Activated T-cell treated with anti-CD3 and anti-CD28 coated beads, Interleukin-2, amount 50 U/mL, for 72 hours (primary cell): ENCODE data around the gene ACIN1. TPM values are rescaled to one million over a fixed set of nuclear protein-coding genes. Genes with fewer than 3 reads are reported as not detected.

ENCODE experiments used
- ATAC-seq, 2 donors: fragments of 150-1000 bp; cut with Tn5 transposase; replicated peaks in 1 of 2; 2 replicates each; pipeline ENCODE4 v1.10.0; 2021; ENCODE audit warnings: moderate library complexity in 2 of 2, mild to moderate bottlenecking in 1 of 2
- DNase-seq, 2 donors: peaks; one replicate each; pipeline ENCODE4 v3.0.0; 2021 to 2022; ENCODE audit warnings: mixed read lengths in 1 of 2
- H3K27ac Mint-ChIP-seq: one replicate; pipeline ENCODE4 v1.8.0; 2022; ENCODE audit warnings: mild to moderate bottlenecking, moderate library complexity, mixed read lengths
- H3K27me3 Mint-ChIP-seq: one replicate; pipeline ENCODE4 v1.8.0; 2022; ENCODE audit warnings: low read depth, mixed read lengths
- H3K36me3 Mint-ChIP-seq, 2 donors: one replicate each; pipeline ENCODE4 v1.8.0; 2022; ENCODE audit warnings: mixed read lengths in 2 of 2, mild to moderate bottlenecking in 1 of 2; ENCODE audit not compliant: insufficient read depth in 2 of 2
- H3K4me1 Mint-ChIP-seq: one replicate; pipeline ENCODE4 v1.8.0; 2022; ENCODE audit warnings: low read depth, mixed read lengths
- H3K4me3 Mint-ChIP-seq, 2 donors: one replicate each; pipeline ENCODE4 v1.8.0; 2022; ENCODE audit warnings: mild to moderate bottlenecking in 2 of 2, mixed read lengths in 2 of 2, moderate library complexity in 2 of 2
- H3K9me3 Mint-ChIP-seq, 2 donors: one replicate each; pipeline ENCODE4 v1.8.0; 2022; ENCODE audit warnings: mixed read lengths in 2 of 2
- total RNA-seq, 2 donors: library from RNA; stranded (reverse); gene quantifications; one replicate each; pipeline ENCODE4 v1.2.3, GENCODE V29; 2022

The ACIN1 gene
- total RNA-seq, 2 donors from 2014 or later = 162 to 188 TPM

DNA sequence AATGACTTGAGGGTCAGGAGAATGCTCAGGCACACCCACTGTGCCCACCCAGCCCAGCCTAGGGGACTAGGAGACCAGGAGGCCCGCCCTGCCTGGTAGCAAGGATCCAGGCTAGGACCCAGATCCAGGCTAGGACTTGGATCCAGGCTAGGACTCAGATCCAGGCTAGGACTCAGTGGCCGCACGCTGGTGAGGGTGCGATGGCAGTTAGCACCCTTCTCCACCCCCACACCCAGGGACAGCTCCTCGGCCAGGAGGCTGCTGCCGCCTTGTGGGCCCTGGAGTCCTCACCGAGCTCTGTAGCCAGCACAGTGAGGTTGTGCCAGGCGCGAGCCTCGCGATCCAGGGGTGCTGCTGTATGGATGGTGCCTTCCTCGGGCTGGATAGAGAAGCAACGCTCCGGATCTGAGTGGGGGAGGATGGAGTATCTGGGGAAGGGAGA, 42.7 kb downstream of the ACIN1 start:
- DNase-seq = no peak
- H3K9me3 Mint-ChIP-seq = no peaks in the 10 kb centered on the region
- H3K27me3 Mint-ChIP-seq = peaks cover 12% of the 10 kb centered on the region
- ATAC-seq = no peak
- no peak overlapping the region for H3K27ac Mint-ChIP-seq
- peaks cover 15% of the 10 kb centered on the region for H3K4me1 Mint-ChIP-seq
- no peak overlapping the region for H3K4me3 Mint-ChIP-seq
- H3K36me3 Mint-ChIP-seq = peaks cover 0 to 1% of the 10 kb centered on the region in 2 donors

DNA sequence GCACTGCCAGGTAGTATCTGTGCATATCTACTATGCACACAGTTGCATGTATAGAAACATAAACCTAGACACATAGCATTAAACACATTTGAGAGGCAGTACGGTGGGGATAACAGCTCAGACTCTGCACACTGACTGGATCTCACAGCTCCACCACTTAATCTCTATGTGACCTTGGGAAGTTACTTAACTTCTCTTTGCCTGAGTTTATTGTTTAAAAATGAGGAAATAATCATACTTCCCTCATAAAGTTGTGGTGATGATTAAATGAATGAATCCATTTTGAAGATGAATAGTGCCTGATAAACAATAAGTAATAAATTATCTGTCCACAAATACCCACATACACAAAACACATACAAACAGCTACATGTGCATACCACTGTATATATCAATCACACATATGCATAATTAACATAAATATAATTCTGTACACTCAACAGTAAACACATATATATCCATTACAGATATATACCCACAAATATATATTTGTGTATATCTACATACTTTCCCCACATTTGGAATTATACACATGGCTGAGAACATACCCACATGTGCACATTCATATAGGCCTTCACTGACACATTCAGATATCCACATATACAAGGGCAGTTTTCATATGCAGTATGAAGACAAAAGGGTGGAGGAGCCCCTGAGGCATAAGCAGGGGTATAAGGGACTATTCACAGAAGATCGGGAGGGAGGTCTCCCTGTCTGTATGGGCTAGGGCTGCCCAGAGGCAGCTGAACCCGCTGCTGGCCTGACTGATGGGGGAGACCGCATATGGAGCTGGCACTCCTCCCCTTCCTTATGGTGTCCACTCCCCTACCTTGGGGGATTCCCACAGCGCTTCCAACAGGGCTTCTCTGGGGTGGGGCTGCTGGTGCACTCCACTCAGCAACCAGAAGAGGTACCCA, 43.5 kb downstream of the ACIN1 start:
- H3K4me1 Mint-ChIP-seq = peaks cover 7% of the 10 kb centered on the region
- peaks cover 0 to 1% of the 10 kb centered on the region in 2 donors for H3K36me3 Mint-ChIP-seq
- no peak overlapping the region for H3K27ac Mint-ChIP-seq
- H3K4me3 Mint-ChIP-seq = no peak overlapping the region
- H3K27me3 Mint-ChIP-seq = peaks cover 4% of the 10 kb centered on the region
- no peak for DNase-seq
- no peaks in the 10 kb centered on the region for H3K9me3 Mint-ChIP-seq
- ATAC-seq = no peak

DNA sequence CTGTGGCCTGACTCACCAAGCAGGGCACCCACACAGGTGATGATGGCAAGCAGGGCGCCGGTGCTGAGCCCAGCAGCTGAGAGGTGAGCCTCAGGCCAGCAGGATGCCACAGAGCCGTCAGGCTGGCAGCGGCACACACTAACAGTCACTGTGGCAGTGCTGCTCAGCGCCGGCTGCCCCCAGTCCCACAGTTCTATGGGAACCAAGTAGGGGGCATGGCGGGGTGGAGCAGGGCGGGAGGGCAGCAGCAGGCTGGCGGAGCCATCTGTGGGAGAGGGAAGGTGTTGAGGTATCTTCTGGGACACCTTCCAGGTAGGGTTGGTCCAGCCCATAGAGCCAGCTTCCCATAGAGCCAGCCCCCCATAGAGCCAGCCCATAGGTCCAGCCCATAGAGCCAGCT, 45.9 kb downstream of the ACIN1 start:
- Mint-ChIP-seq H3K27ac (no peak overlapping the region), H3K4me1 (no peaks in the 10 kb centered on the region), H3K27me3 (no peaks in the 10 kb centered on the region)

DNA sequence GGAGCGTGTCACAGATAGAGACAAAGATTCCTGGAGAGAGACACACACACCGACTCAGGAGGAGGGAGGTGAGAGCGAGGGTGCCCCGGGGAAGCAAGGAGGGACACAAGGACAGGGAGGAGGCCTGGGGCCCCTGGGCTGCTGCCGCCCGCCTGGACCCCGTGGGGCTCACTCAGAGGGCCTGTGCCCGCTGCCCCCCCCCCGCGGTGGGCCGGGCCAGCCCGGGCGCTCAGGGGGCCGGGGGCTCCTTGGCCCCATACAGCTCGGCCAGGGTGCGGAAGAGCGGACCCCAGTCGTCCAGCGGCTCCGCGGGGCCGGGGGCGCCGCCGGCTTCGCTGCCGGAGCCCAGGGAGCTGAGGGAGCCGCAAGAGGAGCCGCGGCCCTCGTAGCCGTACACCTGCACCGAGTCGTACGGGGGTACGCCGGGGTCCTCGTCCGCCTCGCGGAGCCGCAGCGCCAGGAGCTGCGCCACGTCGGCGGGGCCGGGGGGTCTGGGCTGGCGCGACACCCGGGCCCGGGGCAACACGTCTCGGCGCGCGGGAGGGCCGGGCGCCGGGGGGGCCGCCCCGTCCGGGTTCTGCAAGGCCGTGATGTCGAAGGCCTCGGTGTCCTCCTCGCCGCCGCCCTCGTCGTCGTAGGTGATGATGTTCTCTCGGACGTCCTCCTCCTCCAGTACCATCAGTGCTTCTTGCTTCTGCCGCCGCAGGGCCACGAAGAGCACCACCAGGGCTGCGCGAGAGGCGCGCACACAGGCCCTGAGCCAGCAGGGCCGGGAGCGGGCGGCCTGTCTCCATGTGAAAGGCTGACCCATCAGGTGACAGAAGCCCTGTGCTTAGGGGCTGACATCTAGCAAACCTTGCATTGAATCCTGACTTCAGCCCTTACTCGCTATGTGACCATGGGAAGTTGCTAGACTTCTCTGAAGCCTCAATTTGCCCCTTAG, 46.9 kb downstream of the ACIN1 start:
- DNase-seq (no peak), ATAC-seq (no peak)
- Mint-ChIP-seq H3K4me1 (no peaks in the 10 kb centered on the region), H3K9me3 (no peaks in the 10 kb centered on the region), H3K4me3 (no peak overlapping the region), H3K36me3 (peaks cover 0 to 1% of the 10 kb centered on the region in 2 donors), H3K27ac (no peak overlapping the region), H3K27me3 (no peaks in the 10 kb centered on the region)

More for the DNA sequence above, 45.9 kb downstream of the ACIN1 start:
- DNase-seq (no peak), ATAC-seq (no peak)
- Mint-ChIP-seq H3K9me3 (no peaks in the 10 kb centered on the region), H3K36me3 (peaks cover 0 to 1% of the 10 kb centered on the region in 2 donors), H3K4me3 (no peak overlapping the region)

DNA sequence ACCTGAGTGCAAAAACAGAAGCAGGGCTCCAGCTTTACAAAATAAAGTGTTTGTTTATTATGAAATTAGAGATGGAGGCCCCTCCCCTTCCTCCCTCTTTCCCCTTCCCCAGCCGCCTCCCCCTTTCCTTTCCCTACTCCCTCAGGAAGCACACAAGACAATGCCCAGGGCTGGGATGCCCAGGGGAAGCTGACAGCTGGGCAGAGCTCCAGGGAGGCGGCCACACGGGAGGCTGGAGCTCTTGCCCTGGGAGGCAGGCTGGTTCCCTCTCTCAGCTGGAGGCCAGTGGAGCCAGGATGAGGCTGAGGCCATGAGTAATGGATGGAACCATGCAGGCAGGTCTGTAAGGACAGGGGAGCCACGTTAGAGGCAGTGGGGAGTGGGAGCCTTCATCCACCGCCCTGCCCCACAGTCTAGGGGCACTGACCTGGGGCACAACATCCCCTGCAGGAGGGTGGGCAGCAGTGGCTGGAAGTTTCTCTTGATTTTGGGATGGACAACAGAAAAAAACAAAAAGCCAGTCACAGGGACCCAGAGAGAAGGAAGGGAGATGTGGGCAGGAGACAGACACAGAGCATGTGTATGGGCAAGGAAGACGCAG, 47.8 kb downstream of the ACIN1 start:
- Mint-ChIP-seq H3K36me3 (peaks cover 0 to 1% of the 10 kb centered on the region in 2 donors), H3K9me3 (no peaks in the 10 kb centered on the region), H3K27me3 (no peaks in the 10 kb centered on the region), H3K27ac (no peak overlapping the region), H3K4me1 (no peaks in the 10 kb centered on the region), H3K4me3 (no peak overlapping the region)
- no peak for DNase-seq
- no peak for ATAC-seq

DNA sequence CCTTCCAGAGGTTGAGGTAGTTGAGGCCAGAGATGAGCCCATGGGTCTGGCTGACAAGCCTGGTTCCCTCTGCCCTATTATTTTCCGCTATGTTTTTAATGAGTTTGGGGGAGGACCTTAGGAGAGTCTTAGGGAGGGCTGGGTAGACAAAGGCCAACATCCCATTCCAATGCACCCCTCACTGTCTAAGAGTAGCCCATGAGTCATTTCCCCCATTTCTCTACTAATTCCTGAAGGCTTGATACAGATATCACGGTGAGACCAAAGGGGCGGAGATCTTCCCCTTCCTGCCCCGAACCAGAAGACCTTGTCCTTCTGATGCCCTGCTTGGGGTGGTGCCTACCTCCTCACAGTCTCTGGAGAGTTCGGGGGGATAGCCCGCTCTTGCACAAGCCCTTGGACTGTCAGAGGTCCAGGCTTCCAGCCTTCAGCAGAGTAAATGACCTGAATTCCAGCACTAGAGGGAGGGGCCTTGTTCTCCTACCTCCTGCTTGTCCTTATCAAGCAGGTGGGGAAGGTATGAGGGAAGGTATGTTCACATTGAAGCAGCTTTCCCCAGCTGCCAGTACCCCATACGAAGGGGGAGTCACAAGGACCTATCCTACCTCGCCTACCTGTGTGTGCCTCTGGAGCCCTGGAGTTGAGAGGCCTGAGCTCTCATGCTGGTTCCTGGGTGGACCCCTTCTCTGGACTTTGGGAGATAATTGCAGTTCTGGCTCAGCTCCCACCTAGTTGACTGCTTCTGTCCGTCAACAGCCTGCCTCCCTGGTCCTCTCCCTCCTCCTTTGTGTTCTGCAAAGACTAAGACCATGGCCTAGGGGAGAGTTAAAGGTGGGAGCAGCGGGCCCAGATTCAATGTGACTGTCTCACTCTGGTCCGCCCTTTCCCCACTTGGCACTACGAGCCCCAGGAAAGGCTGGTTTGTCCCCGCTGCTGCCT, 49.2 kb downstream of the ACIN1 start:
- ATAC-seq = no peak
- Mint-ChIP-seq H3K4me1 (no peaks in the 10 kb centered on the region), H3K4me3 (no peak overlapping the region), H3K36me3 (peaks cover 0 to 1% of the 10 kb centered on the region in 2 donors), H3K27ac (no peak overlapping the region), H3K27me3 (no peaks in the 10 kb centered on the region), H3K9me3 (no peaks in the 10 kb centered on the region)
- DNase-seq = no peak

DNA sequence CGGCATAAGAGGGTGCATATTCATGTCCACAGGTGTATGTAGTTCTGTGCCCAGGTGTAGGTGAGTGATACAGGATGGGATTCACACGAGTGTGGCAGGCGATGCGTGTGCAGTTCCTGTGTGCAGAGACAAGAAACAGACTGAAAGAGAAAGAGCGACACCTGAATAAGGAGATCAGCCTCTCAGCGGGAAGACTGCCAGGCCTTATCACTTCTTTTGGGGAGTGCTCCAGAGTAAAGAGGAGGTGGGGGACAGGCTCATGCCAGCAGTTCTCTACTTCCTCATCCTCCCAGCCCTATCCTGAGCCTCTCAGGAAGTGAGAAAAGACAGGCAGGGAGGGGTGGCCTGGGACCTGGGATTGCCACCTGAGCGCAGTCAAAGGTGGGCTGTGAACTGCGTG, 50.1 kb downstream of the ACIN1 start:
- H3K4me3 Mint-ChIP-seq = no peak overlapping the region
- no peaks in the 10 kb centered on the region for H3K27me3 Mint-ChIP-seq
- peaks cover 0 to 1% of the 10 kb centered on the region in 2 donors for H3K36me3 Mint-ChIP-seq
- no peaks in the 10 kb centered on the region for H3K4me1 Mint-ChIP-seq
- H3K27ac Mint-ChIP-seq = no peak overlapping the region
- ATAC-seq = no peak
- H3K9me3 Mint-ChIP-seq = no peaks in the 10 kb centered on the region
- no peak for DNase-seq

DNA sequence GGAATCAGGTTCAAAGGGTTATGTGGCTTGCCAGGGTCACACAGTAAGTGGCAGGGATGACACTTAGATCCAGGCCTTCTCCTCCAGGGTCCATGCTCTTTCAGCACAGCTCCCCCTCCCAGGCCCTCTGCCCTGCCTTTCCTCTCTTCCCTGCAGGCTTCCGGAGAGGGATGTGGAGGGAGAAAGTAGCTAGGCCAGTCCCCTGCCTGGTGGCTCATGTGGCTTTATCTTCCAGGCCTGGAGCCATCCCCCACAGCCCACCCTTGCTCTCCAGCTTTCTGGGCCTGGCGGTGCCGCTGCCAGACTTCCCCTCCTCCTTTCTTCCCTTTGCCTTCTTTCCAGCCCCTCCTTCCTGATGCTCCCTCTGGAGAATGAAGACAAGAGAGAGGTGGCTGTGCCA, 51.2 kb downstream of the ACIN1 start:
- DNase-seq = no peak
- no peak overlapping the region for H3K4me3 Mint-ChIP-seq
- ATAC-seq = no peak
- peaks cover 0 to 1% of the 10 kb centered on the region in 2 donors for H3K36me3 Mint-ChIP-seq
- H3K4me1 Mint-ChIP-seq = no peaks in the 10 kb centered on the region
- H3K27ac Mint-ChIP-seq = no peak overlapping the region
- no peaks in the 10 kb centered on the region for H3K9me3 Mint-ChIP-seq
- H3K27me3 Mint-ChIP-seq = no peaks in the 10 kb centered on the region

DNA sequence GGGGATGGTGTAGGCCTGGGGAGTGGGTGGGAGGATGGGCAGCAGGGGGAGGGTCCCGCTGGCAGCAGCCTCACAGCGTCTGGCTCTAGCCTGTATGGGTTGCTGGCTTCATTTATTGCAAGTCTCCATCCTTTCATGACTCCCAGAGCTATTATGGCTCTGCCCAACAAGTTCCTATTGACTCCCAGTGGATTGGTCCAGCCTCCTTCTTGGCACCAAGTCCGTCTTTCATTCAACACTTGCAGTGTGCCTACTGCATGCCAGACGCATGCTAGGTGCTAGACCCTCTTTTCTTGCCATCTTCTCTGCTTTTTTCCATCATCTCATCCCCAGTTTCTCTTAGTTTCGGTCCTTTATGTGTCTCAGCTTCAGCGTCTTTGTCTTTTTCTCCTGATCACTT, 51.8 kb downstream of the ACIN1 start:
- H3K36me3 Mint-ChIP-seq = peaks cover 0 to 1% of the 10 kb centered on the region in 2 donors
- H3K9me3 Mint-ChIP-seq = no peaks in the 10 kb centered on the region
- no peaks in the 10 kb centered on the region for H3K27me3 Mint-ChIP-seq
- no peak for ATAC-seq
- no peak for DNase-seq
- H3K4me3 Mint-ChIP-seq = no peak overlapping the region
- no peak overlapping the region for H3K27ac Mint-ChIP-seq
- H3K4me1 Mint-ChIP-seq = no peaks in the 10 kb centered on the region

DNA sequence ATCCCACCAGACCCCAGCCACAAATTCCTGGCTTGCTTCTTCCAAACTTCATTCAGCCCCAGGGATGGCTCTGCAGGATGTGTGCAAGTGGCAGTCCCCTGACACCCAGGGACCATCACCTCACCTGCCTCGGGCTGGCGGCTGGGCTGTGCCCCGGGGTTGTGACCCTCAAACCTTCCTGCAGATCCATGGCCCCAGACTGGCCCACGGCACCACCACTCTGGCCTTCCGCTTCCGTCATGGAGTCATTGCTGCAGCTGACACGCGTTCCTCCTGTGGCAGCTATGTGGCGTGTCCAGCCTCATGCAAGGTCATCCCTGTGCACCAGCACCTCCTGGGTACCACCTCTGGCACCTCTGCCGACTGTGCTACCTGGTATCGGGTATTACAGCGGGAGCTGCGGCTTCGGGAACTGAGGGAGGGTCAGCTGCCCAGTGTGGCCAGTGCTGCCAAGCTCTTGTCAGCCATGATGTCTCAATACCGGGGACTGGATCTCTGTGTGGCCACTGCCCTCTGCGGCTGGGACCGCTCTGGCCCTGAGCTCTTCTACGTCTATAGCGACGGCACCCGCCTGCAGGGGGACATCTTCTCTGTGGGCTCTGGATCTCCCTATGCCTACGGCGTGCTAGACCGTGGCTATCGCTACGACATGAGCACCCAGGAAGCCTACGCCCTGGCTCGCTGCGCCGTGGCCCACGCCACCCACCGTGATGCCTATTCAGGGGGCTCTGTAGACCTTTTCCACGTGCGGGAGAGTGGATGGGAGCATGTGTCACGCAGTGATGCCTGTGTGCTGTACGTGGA, 52.6 kb downstream of the ACIN1 start, which contains the start of gene PSMB11:
Gene PSMB11 (plus strand): TSS at position 51 of the 804 bp plus-strand sequence. CDS start 14 bp downstream, at position 65.
- H3K27ac Mint-ChIP-seq = no peak within 1 kb of the TSS
- H3K36me3 Mint-ChIP-seq = no peaks in the 10 kb centered on the region
- H3K27me3 Mint-ChIP-seq = no peaks in the 10 kb centered on the region
- ATAC-seq (no peak), DNase-seq (no peak)
- no peaks in the 10 kb centered on the region for H3K9me3 Mint-ChIP-seq
- H3K4me1 Mint-ChIP-seq = no peaks in the 10 kb centered on the region
- no peak within 1 kb of the TSS for H3K4me3 Mint-ChIP-seq

DNA sequence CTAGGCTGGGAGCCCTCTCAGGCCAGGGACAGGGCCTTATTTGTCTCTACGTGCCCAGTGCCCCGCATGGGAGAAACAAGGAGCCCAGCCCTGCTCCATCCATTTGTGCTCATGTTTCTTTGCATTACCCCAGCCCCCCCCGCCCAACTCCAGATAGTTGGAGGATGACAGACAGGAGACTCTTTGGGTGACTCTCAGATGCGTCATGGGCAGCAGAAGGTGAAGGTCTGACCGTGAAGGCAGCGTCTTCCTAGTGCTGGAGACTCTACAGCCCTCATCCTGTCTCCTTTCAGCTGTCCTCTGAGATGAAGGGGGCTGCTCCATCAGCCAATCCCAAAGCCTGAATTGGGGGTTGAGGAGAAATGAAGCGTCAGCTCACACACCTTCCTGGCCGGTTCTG, 53.2 kb downstream of the ACIN1 start:
- Mint-ChIP-seq H3K36me3 (no peaks in the 10 kb centered on the region), H3K27me3 (no peaks in the 10 kb centered on the region), H3K4me3 (no peak overlapping the region), H3K9me3 (no peaks in the 10 kb centered on the region), H3K4me1 (no peaks in the 10 kb centered on the region), H3K27ac (no peak overlapping the region)
- no peak for DNase-seq
- ATAC-seq = no peak
